Activated CD4-positive, alpha-beta T cell treated with anti-CD3 and anti-CD28 coated beads, Interleukin-2, amount 10 ng/mL, durations not matched to agents 24 days and 14 days (primary cell): ENCODE data around the gene RPS6KA5. TPM values are rescaled to one million over a fixed set of nuclear protein-coding genes. Genes with fewer than 3 reads are reported as not detected.

ENCODE experiments used
- DNase-seq: peaks from one replicate; pipeline ENCODE4 v3.0.0; 2022
- H3K27ac Mint-ChIP-seq: one replicate; pipeline ENCODE4 v1.8.0; 2022; ENCODE audit warnings: mild to moderate bottlenecking, mixed read lengths
- H3K27me3 Mint-ChIP-seq: one replicate; pipeline ENCODE4 v1.8.0; 2022; ENCODE audit warnings: mixed read lengths
- H3K36me3 Mint-ChIP-seq: one replicate; pipeline ENCODE4 v1.8.0; 2022; ENCODE audit warnings: low read depth, mild to moderate bottlenecking, mixed read lengths
- H3K4me1 Mint-ChIP-seq: one replicate; pipeline ENCODE4 v1.8.0; 2021; ENCODE audit warnings: mixed read lengths
- H3K4me3 Mint-ChIP-seq: one replicate; pipeline ENCODE4 v1.8.0; 2022; ENCODE audit warnings: mild to moderate bottlenecking, moderate library complexity, mixed read lengths
- H3K9me3 Mint-ChIP-seq: one replicate; pipeline ENCODE4 v1.8.0; 2021; ENCODE audit warnings: mixed read lengths
- intact Hi-C: fragments of 100-400 bp; cut with micrococcal nuclease; formaldehyde crosslinking; loops from one replicate; pipeline ENCODE4 v1.15.1; 2023
- total RNA-seq: library from RNA; stranded (reverse); gene quantifications from 2 replicates; pipeline ENCODE4 v1.2.3, GENCODE V29; 2022

Gene RPS6KA5
- total RNA-seq, 1 donor from 2014 or later = 13.8 TPM

DNA sequence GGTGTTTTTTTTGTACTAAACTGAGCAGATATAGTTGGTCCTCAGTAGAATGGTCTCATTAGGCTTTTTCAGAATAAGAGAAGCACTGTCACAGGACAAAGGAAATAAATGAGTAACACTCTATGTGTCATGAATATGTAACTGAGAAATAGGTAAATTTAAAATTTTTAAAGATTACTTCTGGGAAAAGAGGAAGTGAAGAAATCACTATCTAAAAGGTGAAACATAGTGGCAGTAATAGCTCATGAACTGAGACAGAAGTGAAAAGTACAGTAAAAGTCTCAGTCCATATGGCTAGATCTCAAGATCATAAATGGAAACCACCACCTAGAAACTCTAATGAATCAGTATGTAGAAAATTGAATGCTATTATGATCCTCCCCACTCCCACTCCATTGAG is 154.9 kb downstream of the RPS6KA5 start:
- Mint-ChIP-seq H3K27me3 (no peaks in the 10 kb centered on the region), H3K9me3 (no peaks in the 10 kb centered on the region), H3K4me1 (peaks cover 33% of the 10 kb centered on the region), H3K27ac (no peak overlapping the region), H3K4me3 (no peak overlapping the region), H3K36me3 (peaks cover 17% of the 10 kb centered on the region)
- intact Hi-C loops = loop anchor here (1.0 to 10.0 kb wide), 4 partner anchors 65 to 379 kb away; partner anchors contain the start of gene RPS6KA5
- DNase-seq = no peak

DNA sequence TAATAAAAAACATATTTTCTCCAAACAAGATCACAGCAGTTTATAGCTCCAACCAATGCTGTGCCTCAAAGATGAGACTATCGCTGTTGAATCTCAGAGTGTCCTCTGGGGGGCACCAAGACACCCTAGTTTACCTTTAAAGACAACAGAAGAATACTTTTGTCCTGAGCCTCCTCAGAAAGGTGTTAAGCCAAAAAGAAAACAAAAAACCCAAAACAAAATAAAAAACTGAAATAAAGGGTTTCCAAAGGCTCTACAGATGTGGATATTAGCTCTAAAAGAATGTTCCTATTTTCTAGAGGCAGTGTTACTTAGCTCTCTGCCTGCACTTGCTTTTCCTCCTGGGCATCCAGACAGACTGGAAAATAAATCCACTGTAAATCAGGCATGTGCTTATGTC is 157.3 kb downstream of the RPS6KA5 start:
- Mint-ChIP-seq H3K9me3 (no peaks in the 10 kb centered on the region), H3K4me1 (peaks cover 30% of the 10 kb centered on the region), H3K4me3 (no peak overlapping the region), H3K27ac (no peak overlapping the region), H3K27me3 (no peaks in the 10 kb centered on the region), H3K36me3 (peaks cover 19% of the 10 kb centered on the region)
- intact Hi-C loops = loop anchor here (1.0 to 10.0 kb wide), 3 partner anchors 242 to 382 kb away; no protein-coding TSS in a partner anchor
- peak; percentile 89 for DNase-seq

DNA sequence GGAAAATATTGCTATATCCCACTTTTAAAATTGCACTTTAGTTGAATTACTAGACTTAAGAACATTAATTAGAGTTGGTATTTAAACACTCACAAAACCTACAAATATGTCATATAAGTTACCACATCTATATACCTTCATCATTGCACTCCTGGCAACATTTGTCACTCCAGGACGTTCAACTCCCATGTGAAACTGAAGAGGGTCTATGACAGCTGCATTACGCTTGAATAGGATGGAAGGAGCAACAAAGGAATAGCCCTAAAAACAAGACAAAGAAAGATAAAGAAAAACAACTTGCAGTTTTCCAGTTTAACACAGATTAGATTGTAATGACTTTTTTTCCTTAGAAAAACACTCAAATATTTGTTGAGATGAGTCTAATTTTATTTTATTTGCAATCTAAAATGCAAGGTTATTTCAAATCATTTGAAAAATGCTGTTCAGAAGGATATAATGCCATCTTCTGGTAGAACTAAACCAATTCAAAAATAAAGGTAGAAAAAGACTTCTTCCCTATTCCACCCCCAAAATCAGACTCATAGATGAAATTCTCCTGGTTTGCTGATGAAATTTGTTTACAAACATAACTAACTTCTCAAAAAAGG is 159.9 kb downstream of the RPS6KA5 start:
- intact Hi-C loops = loop anchor here (10.0 kb wide), 2 partner anchors 244 to 384 kb away; no protein-coding TSS in a partner anchor
- Mint-ChIP-seq H3K27me3 (no peaks in the 10 kb centered on the region), H3K9me3 (no peaks in the 10 kb centered on the region), H3K36me3 (peaks cover 29% of the 10 kb centered on the region), H3K4me3 (no peak overlapping the region), H3K4me1 (peaks cover 12% of the 10 kb centered on the region), H3K27ac (no peak overlapping the region)
- no peak for DNase-seq

DNA sequence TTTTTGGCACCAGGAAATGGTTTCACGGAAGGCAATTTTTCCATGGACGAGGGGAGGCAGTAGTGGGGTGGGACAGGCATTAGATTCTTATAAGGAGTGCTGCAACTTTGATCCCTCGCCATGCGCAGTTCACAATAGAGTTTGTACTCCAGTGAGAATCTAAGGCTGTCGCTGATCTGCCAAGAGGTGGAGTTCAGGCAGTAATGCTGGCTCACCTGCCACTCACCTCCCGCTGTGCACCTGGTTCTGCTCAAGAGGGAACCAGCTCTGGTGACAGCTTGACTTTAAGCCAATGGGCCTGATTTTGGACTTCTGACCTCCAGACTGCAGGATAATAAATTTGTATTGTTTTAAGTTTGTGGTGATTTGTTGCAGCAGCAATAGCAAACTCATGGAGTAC is 163.4 kb downstream of the RPS6KA5 start:
- Mint-ChIP-seq H3K4me1 (no peaks in the 10 kb centered on the region), H3K27me3 (no peaks in the 10 kb centered on the region), H3K36me3 (peaks cover 45% of the 10 kb centered on the region), H3K27ac (no peak overlapping the region), H3K4me3 (no peak overlapping the region), H3K9me3 (no peaks in the 10 kb centered on the region)
- DNase-seq = no peak
- intact Hi-C loops = no loop called here

DNA sequence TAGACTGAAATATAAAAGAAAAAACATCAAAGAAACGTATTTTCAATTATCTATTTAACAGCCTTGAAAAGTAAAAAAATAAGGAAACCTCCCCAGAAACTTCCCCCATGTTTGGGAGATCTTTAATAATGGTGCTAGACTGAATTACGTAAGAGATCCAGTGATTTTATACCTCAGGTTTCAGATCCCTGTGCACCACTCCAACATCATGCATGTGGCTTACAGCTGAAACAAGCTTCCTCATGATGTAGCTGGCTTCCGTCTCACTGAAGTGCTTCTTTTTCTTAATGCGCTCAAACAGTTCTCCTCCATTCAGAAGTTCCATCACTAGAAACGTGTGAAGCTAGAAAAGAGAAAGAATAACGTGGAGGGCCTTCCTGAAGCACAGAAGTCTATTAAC is 166.2 kb downstream of the RPS6KA5 start:
- no peak for DNase-seq
- Mint-ChIP-seq H3K4me3 (no peak overlapping the region), H3K9me3 (no peaks in the 10 kb centered on the region), H3K36me3 (peaks cover 45% of the 10 kb centered on the region), H3K27me3 (no peaks in the 10 kb centered on the region), H3K27ac (no peak overlapping the region), H3K4me1 (no peaks in the 10 kb centered on the region)
- intact Hi-C loops = no loop called here

DNA sequence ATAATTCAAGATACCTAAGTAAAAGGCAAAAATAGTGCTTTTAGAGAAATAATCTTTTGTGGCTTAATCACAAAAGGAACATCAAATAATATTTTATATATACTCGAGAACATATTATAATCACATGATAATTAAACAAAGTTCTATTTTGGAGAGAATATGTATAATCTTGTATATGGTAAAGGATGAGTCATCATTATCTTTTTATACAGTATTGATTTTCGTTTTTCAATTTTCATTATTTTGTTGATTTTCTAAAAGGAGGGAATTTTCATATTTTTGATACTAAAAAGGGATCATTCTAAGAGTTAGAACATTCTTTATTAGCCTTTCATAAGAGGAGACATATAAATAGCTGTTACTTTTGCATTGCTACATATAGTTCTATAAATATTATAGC is 166.9 kb downstream of the RPS6KA5 start:
- Mint-ChIP-seq H3K36me3 (peaks cover 40% of the 10 kb centered on the region), H3K4me3 (no peak overlapping the region), H3K27ac (no peak overlapping the region), H3K4me1 (no peaks in the 10 kb centered on the region), H3K27me3 (no peaks in the 10 kb centered on the region), H3K9me3 (no peaks in the 10 kb centered on the region)
- DNase-seq = no peak
- intact Hi-C loops = no loop called here

DNA sequence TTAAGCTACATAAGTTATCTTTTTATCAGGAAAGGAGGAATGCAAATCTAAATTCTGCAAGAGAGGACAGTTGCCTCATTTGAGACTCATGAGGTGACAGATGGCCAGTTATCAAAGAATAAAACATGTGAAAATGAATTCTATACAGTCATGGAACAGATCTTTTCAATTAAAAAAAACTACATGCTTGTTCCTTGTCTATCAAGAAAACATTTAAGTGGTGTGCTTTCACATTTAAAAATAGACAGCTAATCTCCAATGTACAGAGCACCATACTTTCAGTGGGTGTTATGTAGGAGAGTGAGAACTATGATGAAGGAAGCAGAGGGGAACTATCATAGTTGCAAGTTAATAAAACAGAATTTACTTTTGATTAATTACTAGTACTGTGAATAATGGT is 167.5 kb downstream of the RPS6KA5 start:
- no peak overlapping the region for H3K27ac Mint-ChIP-seq
- H3K36me3 Mint-ChIP-seq = peaks cover 40% of the 10 kb centered on the region
- no peak overlapping the region for H3K4me3 Mint-ChIP-seq
- no peaks in the 10 kb centered on the region for H3K4me1 Mint-ChIP-seq
- intact Hi-C loops = no loop called here
- no peaks in the 10 kb centered on the region for H3K27me3 Mint-ChIP-seq
- H3K9me3 Mint-ChIP-seq = no peaks in the 10 kb centered on the region
- no peak for DNase-seq

DNA sequence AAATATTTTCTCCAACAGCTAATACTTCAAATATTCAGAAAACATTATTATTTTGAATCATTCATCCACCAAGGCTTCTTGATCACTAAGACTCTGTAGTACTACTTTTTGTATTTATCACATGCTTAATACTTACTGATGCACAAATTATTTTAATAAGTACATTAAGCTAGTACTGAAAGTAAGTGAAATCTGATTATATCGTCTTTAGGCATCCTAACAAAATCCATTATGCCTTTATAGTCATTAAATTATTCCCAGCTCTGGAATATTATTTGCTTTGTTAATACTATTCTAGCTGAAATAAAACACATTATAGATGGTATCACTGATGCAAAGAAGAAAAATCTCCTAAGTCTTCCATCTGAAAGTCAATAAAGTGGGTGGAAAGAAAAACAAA is 169.1 kb downstream of the RPS6KA5 start:
- Mint-ChIP-seq H3K36me3 (peaks cover 29% of the 10 kb centered on the region), H3K4me1 (no peaks in the 10 kb centered on the region), H3K27ac (no peak overlapping the region), H3K9me3 (no peaks in the 10 kb centered on the region), H3K27me3 (no peaks in the 10 kb centered on the region), H3K4me3 (no peak overlapping the region)
- no peak for DNase-seq
- intact Hi-C loops = no loop called here

DNA sequence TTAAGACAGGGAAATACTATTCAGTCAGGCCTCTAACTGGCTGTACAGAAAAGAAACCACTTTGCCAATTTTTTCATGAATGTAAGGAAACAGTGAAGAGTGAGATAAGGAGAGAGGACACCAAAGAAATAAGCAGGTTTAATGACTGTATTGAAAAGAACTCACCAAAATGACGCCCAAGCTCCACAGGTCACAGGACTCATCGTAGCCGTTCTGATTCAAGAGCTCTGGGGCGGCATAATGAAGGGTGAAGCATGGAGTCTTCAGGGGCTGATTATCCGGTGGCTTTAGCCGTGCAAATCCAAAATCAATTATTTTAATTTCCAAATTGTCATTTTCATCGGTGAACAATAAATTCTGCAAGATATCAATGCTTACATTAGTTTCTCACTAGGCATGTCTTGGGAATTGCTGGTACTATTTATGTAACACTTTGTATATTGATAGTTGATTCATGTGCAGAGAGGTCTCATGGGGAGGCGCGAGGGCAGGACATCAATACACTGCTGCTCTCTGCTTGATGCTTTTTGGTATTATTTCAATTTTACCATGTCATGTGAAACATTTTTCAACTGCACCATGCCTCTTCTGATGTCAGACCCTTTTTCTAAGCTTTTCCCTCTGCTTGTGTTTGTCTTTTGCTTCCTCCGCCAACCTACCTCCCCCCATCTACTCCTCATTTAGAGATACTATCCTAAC is 170.0 kb downstream of the RPS6KA5 start:
- no peak overlapping the region for H3K27ac Mint-ChIP-seq
- intact Hi-C loops = no loop called here
- no peaks in the 10 kb centered on the region for H3K4me1 Mint-ChIP-seq
- no peaks in the 10 kb centered on the region for H3K27me3 Mint-ChIP-seq
- no peak for DNase-seq
- no peak overlapping the region for H3K4me3 Mint-ChIP-seq
- no peaks in the 10 kb centered on the region for H3K9me3 Mint-ChIP-seq
- peaks cover 28% of the 10 kb centered on the region for H3K36me3 Mint-ChIP-seq

DNA sequence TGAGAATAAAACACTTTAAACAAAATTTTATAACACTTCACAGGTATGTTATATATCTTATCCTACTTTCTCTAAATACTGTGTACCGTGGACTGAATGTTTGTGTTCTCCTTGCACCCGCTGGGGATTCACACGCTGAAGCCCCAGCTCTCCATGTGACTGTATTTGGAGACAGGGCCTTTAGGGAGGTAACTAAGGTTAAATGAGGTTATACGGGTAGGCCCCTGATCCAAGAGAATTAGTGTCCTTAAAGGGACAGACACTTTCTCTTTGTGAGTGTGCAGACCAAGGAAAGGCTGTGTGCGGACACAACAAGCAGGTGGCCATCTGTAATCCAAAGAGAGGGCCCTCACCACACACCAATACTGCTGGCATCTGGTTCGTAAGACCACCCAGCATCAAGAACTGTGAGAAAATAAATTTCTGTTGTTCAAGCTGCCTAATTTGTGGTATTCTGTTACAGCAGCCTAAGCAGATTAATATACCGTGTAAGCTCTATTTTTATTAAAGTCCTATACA is 174.1 kb downstream of the RPS6KA5 start:
- peaks cover 42% of the 10 kb centered on the region for H3K36me3 Mint-ChIP-seq
- H3K9me3 Mint-ChIP-seq = no peaks in the 10 kb centered on the region
- DNase-seq = no peak
- intact Hi-C loops = no loop called here
- no peak overlapping the region for H3K27ac Mint-ChIP-seq
- no peaks in the 10 kb centered on the region for H3K4me1 Mint-ChIP-seq
- H3K27me3 Mint-ChIP-seq = no peaks in the 10 kb centered on the region
- H3K4me3 Mint-ChIP-seq = no peak overlapping the region

DNA sequence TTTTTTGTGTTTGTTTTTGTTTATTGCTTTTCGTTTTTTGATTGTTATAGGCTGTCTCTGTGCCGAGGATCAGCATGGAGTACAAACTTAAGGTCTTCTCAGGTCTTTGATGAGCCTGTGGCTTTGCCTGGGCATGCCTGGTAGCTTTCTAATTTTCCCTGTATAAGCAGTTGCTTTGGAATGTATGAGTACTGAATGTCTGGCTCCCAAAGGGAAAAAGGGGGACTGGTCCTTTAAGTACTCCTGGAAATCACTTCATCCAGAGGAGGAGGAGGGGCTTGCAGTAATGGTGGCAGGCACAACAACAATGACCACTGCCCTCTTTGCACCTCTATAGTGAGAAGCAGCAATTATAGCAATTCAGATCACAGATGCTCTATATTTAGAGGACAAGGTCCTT is 176.7 kb downstream of the RPS6KA5 start:
- DNase-seq = no peak
- H3K36me3 Mint-ChIP-seq = peaks cover 52% of the 10 kb centered on the region
- intact Hi-C loops = no loop called here
- no peaks in the 10 kb centered on the region for H3K27me3 Mint-ChIP-seq
- no peak overlapping the region for H3K4me3 Mint-ChIP-seq
- no peaks in the 10 kb centered on the region for H3K9me3 Mint-ChIP-seq
- H3K27ac Mint-ChIP-seq = no peak overlapping the region
- H3K4me1 Mint-ChIP-seq = no peaks in the 10 kb centered on the region

DNA sequence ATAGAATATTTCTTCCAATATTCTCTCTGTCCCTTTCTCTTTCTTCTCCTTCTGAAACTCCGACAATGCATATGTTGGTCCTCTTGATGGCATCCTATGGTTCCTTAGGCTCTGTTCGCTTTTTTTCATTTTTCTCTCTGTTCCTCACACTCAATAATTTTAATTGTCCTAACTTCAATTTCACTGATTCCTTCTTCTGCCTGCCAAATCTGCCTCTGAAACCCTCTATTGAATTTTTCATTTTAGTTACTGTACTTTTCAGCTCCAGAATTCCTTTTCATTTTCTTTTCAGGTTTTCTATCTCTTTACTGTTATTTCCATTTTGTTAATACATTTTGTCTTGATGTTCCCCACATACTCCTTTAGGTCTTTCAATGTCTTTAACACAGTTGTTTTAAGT is 177.2 kb downstream of the RPS6KA5 start:
- Mint-ChIP-seq H3K36me3 (peaks cover 52% of the 10 kb centered on the region), H3K4me3 (no peak overlapping the region), H3K27me3 (no peaks in the 10 kb centered on the region), H3K27ac (no peak overlapping the region), H3K4me1 (no peaks in the 10 kb centered on the region), H3K9me3 (no peaks in the 10 kb centered on the region)
- no peak for DNase-seq
- intact Hi-C loops = no loop called here

DNA sequence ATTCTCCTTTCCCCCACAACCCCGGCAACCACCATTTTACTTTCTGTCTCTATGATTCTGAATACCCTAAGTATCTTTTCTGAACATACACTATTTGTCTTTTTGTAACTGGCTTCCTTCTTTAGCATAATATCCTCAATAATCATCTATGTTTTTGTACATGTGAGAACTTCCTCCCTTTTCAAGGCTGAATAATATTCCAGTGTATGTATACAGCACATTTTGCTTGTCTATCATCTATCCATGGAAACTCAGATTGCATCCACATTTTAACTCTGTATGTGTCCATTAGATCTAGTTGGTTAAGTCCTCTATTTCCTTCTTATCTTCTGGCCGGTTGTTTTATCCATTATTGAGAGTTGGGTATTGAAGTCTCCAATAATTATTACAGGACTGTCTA is 180.2 kb downstream of the RPS6KA5 start:
- H3K4me1 Mint-ChIP-seq = no peaks in the 10 kb centered on the region
- H3K27ac Mint-ChIP-seq = no peak overlapping the region
- intact Hi-C loops = no loop called here
- H3K4me3 Mint-ChIP-seq = no peak overlapping the region
- H3K9me3 Mint-ChIP-seq = no peaks in the 10 kb centered on the region
- no peaks in the 10 kb centered on the region for H3K27me3 Mint-ChIP-seq
- H3K36me3 Mint-ChIP-seq = peaks cover 63% of the 10 kb centered on the region
- no peak for DNase-seq

DNA sequence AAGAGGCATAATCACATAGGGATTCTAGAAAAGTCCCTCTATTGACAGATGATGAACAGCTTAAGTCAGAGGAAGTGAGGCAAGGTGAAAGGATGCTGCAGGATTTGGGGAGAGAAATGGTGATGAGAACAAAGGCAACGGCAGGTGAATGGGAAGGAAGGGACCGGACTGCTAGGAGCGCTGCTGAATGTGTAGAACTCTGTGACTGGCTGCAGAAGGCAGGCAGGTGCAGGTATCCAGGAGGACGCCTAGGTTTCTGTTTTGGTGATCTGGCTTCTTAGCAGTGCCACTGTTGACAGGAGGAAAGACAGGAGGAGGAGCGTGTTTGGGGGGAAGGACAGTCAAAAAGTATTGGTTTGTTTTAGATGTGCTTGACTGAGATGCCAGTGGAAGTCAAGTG is 185.8 kb downstream of the RPS6KA5 start:
- H3K4me1 Mint-ChIP-seq = peaks cover 5% of the 10 kb centered on the region
- peaks cover 57% of the 10 kb centered on the region for H3K36me3 Mint-ChIP-seq
- H3K9me3 Mint-ChIP-seq = no peaks in the 10 kb centered on the region
- H3K4me3 Mint-ChIP-seq = no peak overlapping the region
- H3K27ac Mint-ChIP-seq = no peak overlapping the region
- intact Hi-C loops = no loop called here
- no peaks in the 10 kb centered on the region for H3K27me3 Mint-ChIP-seq
- DNase-seq = no peak
